Neural cell (in vitro differentiated cells): Measurements from ENCODE around the gene TAC4.

Experiments used
- EP300 ChIP-seq: fragments of 450-650 bp; conservative IDR thresholded peaks from 2 replicates; pipeline ENCODE4 v1.6.1; 2014; ENCODE audit warnings: antibody characterized with exemption, mild to moderate bottlenecking, moderate library complexity; ENCODE audit not compliant: poor library complexity, severe bottlenecking
- EZH2 ChIP-seq: fragments of 200-600, 300-800 bp; shearing (Covaris generic), sonication (generic); IDR thresholded peaks from 2 replicates; pipeline ENCODE4 v1.6.1; 2014; ENCODE audit warnings: antibody characterized with exemption, low read length, borderline replicate concordance, mild to moderate bottlenecking; ENCODE audit not compliant: insufficient read depth, poor library complexity, severe bottlenecking
- SMC3 ChIP-seq: fragments of 450-650 bp; conservative IDR thresholded peaks from 2 replicates; pipeline ENCODE4 v1.6.1; 2014; ENCODE audit warnings: antibody characterized with exemption, mild to moderate bottlenecking, moderate library complexity; ENCODE audit not compliant: poor library complexity
- TAF1 ChIP-seq: IDR thresholded peaks from 2 replicates; pipeline ENCODE4 v1.6.1; 2012; ENCODE audit warnings: low read depth
- TF ChIP-seq, protein P1 (sequence below): fragments of 450-650 bp; IDR thresholded peaks from 2 replicates; pipeline ENCODE4 v1.5.1; 2014; ENCODE audit warnings: antibody characterized with exemption, mild to moderate bottlenecking, moderate library complexity; ENCODE audit not compliant: poor library complexity, severe bottlenecking
- TF ChIP-seq, protein P2 (sequence below): IDR thresholded peaks from 2 replicates; pipeline ENCODE4 v1.6.1; 2012; ENCODE audit warnings: borderline replicate concordance

DNA sequence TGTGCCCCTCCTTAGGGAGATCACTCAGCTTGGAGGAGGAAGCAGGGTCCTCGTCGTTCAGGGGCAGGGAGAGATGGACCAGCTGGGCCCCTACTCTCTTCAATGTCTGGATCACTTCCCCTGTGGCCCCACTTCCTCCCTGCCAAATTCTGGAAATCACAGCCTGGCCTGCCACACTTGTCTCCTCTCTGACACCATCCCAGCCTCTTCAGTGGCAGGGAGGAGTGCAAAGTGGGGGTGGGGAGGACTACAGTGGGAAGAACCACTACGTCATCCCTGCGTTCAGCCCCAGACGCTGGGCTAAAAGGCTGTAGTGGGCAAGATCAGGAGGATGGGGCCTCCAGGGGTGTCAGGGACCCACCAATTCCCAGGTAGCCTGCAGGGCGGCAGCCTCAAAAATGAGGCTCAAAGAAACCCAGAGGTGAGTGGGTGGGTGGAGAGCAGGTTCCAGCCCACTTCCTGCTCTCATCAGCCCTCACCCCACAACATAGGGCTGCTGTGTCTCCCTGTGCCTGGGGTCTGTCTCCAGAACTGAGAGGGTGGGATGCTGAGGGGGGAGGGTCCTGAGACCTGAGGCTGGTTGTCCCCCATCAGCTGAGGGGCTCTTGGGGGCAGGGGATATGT, 25.0 kb upstream of the TAC4 start:
- TF ChIP-seq EZH2 (no peak), EP300 (no peak), SMC3 (no peak), TAF1 (no peak)
- TF ChIP-seq, protein P1, sequence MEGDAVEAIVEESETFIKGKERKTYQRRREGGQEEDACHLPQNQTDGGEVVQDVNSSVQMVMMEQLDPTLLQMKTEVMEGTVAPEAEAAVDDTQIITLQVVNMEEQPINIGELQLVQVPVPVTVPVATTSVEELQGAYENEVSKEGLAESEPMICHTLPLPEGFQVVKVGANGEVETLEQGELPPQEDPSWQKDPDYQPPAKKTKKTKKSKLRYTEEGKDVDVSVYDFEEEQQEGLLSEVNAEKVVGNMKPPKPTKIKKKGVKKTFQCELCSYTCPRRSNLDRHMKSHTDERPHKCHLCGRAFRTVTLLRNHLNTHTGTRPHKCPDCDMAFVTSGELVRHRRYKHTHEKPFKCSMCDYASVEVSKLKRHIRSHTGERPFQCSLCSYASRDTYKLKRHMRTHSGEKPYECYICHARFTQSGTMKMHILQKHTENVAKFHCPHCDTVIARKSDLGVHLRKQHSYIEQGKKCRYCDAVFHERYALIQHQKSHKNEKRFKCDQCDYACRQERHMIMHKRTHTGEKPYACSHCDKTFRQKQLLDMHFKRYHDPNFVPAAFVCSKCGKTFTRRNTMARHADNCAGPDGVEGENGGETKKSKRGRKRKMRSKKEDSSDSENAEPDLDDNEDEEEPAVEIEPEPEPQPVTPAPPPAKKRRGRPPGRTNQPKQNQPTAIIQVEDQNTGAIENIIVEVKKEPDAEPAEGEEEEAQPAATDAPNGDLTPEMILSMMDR, result no peak
- TF ChIP-seq, protein P2, sequence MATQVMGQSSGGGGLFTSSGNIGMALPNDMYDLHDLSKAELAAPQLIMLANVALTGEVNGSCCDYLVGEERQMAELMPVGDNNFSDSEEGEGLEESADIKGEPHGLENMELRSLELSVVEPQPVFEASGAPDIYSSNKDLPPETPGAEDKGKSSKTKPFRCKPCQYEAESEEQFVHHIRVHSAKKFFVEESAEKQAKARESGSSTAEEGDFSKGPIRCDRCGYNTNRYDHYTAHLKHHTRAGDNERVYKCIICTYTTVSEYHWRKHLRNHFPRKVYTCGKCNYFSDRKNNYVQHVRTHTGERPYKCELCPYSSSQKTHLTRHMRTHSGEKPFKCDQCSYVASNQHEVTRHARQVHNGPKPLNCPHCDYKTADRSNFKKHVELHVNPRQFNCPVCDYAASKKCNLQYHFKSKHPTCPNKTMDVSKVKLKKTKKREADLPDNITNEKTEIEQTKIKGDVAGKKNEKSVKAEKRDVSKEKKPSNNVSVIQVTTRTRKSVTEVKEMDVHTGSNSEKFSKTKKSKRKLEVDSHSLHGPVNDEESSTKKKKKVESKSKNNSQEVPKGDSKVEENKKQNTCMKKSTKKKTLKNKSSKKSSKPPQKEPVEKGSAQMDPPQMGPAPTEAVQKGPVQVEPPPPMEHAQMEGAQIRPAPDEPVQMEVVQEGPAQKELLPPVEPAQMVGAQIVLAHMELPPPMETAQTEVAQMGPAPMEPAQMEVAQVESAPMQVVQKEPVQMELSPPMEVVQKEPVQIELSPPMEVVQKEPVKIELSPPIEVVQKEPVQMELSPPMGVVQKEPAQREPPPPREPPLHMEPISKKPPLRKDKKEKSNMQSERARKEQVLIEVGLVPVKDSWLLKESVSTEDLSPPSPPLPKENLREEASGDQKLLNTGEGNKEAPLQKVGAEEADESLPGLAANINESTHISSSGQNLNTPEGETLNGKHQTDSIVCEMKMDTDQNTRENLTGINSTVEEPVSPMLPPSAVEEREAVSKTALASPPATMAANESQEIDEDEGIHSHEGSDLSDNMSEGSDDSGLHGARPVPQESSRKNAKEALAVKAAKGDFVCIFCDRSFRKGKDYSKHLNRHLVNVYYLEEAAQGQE, result no peak
